Kidney (tissue), 22 donors: ENCODE data around the gene FAM13C. TPM values are rescaled to one million over a fixed set of nuclear protein-coding genes. Genes with fewer than 3 reads are reported as not detected.
A peak's percentile ranks its signal among the peaks of the same experiment; 100 is the strongest.
"Not testable (repeated sequence)": the region's sequence is repeated elsewhere in the genome, so short reads cannot be mapped to it uniquely, and the experiment has no call there.

Experiments
- DNase-seq, 5 donors: peaks; one replicate each; pipeline ENCODE4 v3.0.0-alpha.2; 2013 to 2020
- FAIRE-seq: peaks from 2 replicates; lab custom pipeline; 2012; peaks lifted over from hg19 to GRCh38; lab: Jason Lieb, UNC
- H3K27ac ChIP-seq, 2 donors: one replicate each; pipeline ENCODE4 v1.7.0; 2013; ENCODE audit warnings: low read depth in 2 of 2, low read length in 2 of 2, inconsistent platforms in 1 of 2
- H3K27me3 ChIP-seq: one replicate; pipeline ENCODE4 v1.7.1; 2013; ENCODE audit warnings: low read length, inconsistent platforms; ENCODE audit not compliant: control insufficient read depth, insufficient read depth
- H3K36me3 ChIP-seq, 3 donors: one replicate each; pipeline versions ENCODE4 v1.7.0 to v1.7.1; 2013; ENCODE audit warnings: low read length in 3 of 3, control low read depth in 1 of 3, inconsistent platforms in 1 of 3; ENCODE audit not compliant: insufficient read depth in 3 of 3, control insufficient read depth in 2 of 3
- H3K4me1 ChIP-seq, 3 donors: one replicate each; pipeline versions ENCODE4 v1.7.0 to v1.7.1; 2013; ENCODE audit warnings: low read length in 3 of 3, inconsistent platforms in 1 of 3, low read depth in 1 of 3; ENCODE audit not compliant: control insufficient read depth in 2 of 3, insufficient read depth in 2 of 3
- H3K4me3 ChIP-seq, 3 donors: one replicate each; pipeline versions ENCODE4 v1.7.0 to v1.8.1; 2013; ENCODE audit warnings: low read length in 3 of 3, control low read depth in 1 of 3, inconsistent platforms in 1 of 3
- H3K9ac ChIP-seq, 3 donors: one replicate each; pipeline versions ENCODE4 v1.7.0 to v1.7.1; 2013; ENCODE audit warnings: low read length in 3 of 3, control low read depth in 1 of 3, inconsistent platforms in 1 of 3
- H3K9me3 ChIP-seq, 3 donors: one replicate each; pipeline versions ENCODE4 v1.7.0 to v1.7.1; 2013; ENCODE audit warnings: low read length in 3 of 3, control low read depth in 1 of 3, inconsistent platforms in 1 of 3; ENCODE audit not compliant: control insufficient read depth in 2 of 3, insufficient read depth in 1 of 3
- intact Hi-C: fragments of 100-400 bp; cut with DNase I; formaldehyde crosslinking; loops from one replicate; pipeline ENCODE4 v1.11.1; 2022
- long read RNA-seq, 10 donors: library from polyadenylated mRNA in 1 of 10; unstranded in 1 of 10; transcript quantifications; one replicate each; pipeline ENCODE4 v2.0.0 and lab custom pipeline, GENCODE V29; 2021 to 2026
- polyA plus RNA-seq: library from polyadenylated mRNA; stranded (reverse); fragments of 350-450 nt; fragmentation: Illumina TruSeq; extraction: RNeasy Lipid Tissue Mini Kit (QIAGEN cat#74804); gene quantifications from one replicate; pipeline ENCODE4 v1.2.3, GENCODE V29; 2014; ENCODE audit warnings: low read depth, low replicate concordance; ENCODE audit not compliant: insufficient read depth
- total RNA-seq: library from RNA; stranded (reverse); fragmentation: NEBNext Ultra II Directional; extraction: Animal tissue kit (Norgen Biotek cat#: 25700); gene quantifications from one replicate; pipeline ENCODE4 v1.2.1, GENCODE V29; 2021
- TF ChIP-seq, protein P1 (sequence below): IDR thresholded peaks from 3 replicates; pipeline ENCODE4 v1.5.1; 2012; ENCODE audit warnings: mild to moderate bottlenecking, moderate library complexity, borderline replicate concordance; ENCODE audit not compliant: insufficient read depth; ENCODE audit errors: extremely low read depth
- donor health status: control.
- donor health status: control.
- donor health status: control.
- donor health status: control.
- donor health status: control.
- donor health status: DM: yes; HTN: yes; CAD: no.
- donor health status: Normal renal cell carcinoma (clear cell type).

The FAM13C gene
- 8.8 TPM for total RNA-seq
- polyA plus RNA-seq = 1.5 TPM
- long read RNA-seq, donor 1, partial matches to known transcripts = 0 of 1 reads
- long read RNA-seq, donor 1, other reads (novel, unspliced or antisense) = 0 of 1 reads
- long read RNA-seq, donor 2, partial matches to known transcripts = 0 of 1 reads
- long read RNA-seq, donor 2, other reads (novel, unspliced or antisense) = 0 of 1 reads
- long read RNA-seq, donor 3 = 0 reads
- long read RNA-seq, donor 4 = 0 reads
- long read RNA-seq, donor 5 = 0 reads
- long read RNA-seq, donor 6, partial matches to known transcripts = 0 of 1 reads
- long read RNA-seq, donor 6, other reads (novel, unspliced or antisense) = 0 of 1 reads
- long read RNA-seq, donor 7, partial matches to known transcripts = 4 of 9 reads
- long read RNA-seq, donor 7, other reads (novel, unspliced or antisense) = 2 of 9 reads
- long read RNA-seq, donor 8 = 0 reads
- long read RNA-seq, donor 9 = 0 reads
- long read RNA-seq, donor 10 = 0 reads

DNA sequence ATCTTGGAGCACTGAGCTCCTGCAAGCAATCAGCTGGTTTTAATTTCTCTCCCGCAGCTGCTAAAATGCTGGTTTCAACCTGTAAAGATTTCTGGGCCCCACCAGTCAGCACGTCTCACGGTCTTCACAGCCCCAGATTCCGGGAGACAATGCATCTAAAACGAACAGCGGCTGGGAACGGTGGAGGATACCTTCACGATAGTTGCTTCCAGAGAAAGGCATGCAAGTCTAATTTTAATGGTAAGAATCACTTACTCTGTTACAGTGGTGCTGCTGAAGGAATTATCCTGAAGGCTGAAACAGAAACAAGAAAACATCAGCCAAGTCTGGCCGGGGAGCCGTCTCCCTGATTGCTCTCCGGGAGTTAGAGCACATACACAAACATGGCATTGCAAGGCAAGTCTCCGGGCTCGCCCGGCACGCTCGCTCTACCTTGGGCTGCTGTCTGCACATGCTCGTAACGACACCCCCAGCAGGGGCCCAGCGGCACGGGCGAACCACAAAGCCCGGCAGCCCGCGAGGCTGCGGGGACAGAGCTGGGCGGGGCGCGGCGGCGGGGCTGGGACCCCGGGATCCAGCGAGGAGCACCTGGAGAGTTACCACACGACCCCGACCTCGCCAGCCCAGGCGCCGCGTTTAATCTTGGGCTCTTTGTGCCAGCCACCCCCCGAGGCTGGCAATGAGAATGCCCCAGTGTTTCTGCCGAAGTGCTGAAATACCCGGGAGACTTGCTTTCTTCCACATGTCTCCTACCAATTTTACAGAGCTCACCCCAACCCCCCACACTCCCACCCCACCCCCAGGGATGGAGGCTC, at the start of gene FAM13C:
Gene FAM13C, minus strand, starts transcription at position 406 of the 815 bp plus-strand sequence. Its CDS starts 89 bp downstream, at position 317.
- Histone ChIP-seq H3K27me3 (peaks cover 4% of the 10 kb centered on the region), H3K4me1 (peaks cover 0 to 3% (median 0%) of the 10 kb centered on the region in 3 donors), H3K36me3 (no peaks in the 10 kb centered on the region), H3K27ac (peak within 1 kb of the TSS; percentile 48 to 59), H3K4me3 (peak within 1 kb of the TSS; percentile 48 to 82 (median 67)), H3K9me3 (no peaks in the 10 kb centered on the region), H3K9ac (peak within 1 kb of the TSS; percentile 5 to 54 (median 31))
- DNase-seq (peak; percentile 78 to 88 (median 85)), FAIRE-seq (no peak)
- TF ChIP-seq, protein P1, sequence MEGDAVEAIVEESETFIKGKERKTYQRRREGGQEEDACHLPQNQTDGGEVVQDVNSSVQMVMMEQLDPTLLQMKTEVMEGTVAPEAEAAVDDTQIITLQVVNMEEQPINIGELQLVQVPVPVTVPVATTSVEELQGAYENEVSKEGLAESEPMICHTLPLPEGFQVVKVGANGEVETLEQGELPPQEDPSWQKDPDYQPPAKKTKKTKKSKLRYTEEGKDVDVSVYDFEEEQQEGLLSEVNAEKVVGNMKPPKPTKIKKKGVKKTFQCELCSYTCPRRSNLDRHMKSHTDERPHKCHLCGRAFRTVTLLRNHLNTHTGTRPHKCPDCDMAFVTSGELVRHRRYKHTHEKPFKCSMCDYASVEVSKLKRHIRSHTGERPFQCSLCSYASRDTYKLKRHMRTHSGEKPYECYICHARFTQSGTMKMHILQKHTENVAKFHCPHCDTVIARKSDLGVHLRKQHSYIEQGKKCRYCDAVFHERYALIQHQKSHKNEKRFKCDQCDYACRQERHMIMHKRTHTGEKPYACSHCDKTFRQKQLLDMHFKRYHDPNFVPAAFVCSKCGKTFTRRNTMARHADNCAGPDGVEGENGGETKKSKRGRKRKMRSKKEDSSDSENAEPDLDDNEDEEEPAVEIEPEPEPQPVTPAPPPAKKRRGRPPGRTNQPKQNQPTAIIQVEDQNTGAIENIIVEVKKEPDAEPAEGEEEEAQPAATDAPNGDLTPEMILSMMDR = no peak
- intact Hi-C loops = no loop called here

DNA sequence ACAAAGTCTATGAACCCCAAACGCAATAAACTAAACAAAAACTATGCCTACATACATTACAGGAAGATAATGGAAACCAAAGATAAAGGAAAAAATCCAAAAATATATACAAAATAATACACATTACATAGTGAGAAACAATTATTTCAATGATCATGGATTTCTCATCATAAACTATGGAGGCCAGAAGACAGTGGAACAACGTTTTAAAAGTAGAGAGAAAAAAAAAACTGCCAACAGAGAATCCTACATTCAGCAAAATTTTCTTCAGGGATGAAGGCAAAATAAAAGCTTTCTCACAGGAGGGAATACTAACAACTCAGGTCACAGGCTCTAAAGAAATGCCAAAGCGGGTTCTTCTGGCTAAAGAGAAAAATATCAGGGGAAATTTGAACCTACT, 42.9 kb upstream of the FAM13C start:
- TF ChIP-seq, protein P1 = no peak

DNA sequence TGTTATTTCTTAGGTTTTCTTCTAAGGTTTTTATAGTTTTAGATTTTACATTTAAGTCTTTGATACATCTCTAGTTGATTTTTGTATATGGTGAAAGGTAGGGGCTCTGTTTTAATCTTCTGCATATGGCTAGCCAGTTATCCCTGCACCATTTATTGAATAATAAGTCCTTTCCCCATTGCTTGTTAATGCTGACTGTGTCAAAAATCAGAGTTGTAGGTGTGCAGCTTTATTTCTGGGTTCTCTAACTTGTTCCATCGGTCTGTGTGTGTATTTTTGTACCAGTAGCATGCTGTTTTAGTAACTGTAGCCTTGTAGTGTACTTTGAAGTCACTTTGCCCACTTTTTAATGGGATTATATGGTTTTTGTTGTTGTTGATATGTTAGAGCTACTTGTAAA, 37.9 kb upstream of the FAM13C start:
- Histone ChIP-seq H3K27ac (no peak overlapping the region), H3K4me1 (no peaks in the 10 kb centered on the region), H3K4me3 (no peak overlapping the region), H3K9me3 (no peaks in the 10 kb centered on the region), H3K27me3 (no peaks in the 10 kb centered on the region), H3K9ac (no peak overlapping the region), H3K36me3 (no peaks in the 10 kb centered on the region)
- intact Hi-C loops = no loop called here
- TF ChIP-seq, protein P1 = no peak
- FAIRE-seq = no peak
- DNase-seq = no peak

More for the DNA sequence above, 42.9 kb upstream of the FAM13C start:
- DNase-seq = no peak
- H3K9me3 ChIP-seq = no peaks in the 10 kb centered on the region
- intact Hi-C loops = no loop called here
- no peaks in the 10 kb centered on the region for H3K27me3 ChIP-seq
- no peaks in the 10 kb centered on the region for H3K4me1 ChIP-seq
- no peaks in the 10 kb centered on the region for H3K36me3 ChIP-seq
- no peak for FAIRE-seq
- no peak overlapping the region for H3K27ac ChIP-seq
- H3K4me3 ChIP-seq = no peak overlapping the region
- no peak overlapping the region for H3K9ac ChIP-seq

DNA sequence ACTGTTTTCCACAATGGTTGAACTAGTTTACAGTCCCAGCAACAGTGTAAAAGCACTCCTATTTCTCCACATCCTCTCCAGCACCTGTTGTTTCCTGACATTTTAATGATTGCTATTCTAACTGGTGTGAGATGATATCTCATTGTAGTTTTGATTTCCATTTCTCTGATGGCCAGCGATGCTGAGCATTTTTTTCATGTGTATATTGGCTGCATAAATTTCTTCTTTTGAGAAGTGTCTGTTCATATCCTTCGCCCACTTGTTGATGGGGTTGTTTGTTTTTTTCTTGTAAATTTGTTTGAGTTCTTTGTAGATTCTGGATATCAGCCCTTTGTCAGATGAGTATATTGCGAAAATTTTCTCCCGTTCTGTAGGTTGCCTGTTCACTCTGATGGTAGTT, 37.0 kb upstream of the FAM13C start:
- H3K9me3 ChIP-seq, H3K4me3 ChIP-seq, H3K27me3 ChIP-seq, DNase-seq, H3K4me1 ChIP-seq, H3K27ac ChIP-seq, FAIRE-seq, intact Hi-C loops, H3K36me3 ChIP-seq, H3K9ac ChIP-seq: not testable (repeated sequence)
